HEK293T (cell line): ENCODE measurements around the gene RC3H1.

Experiments used
- BHLHE40 ChIP-seq: fragments of 450-650 bp; IDR thresholded peaks from 2 replicates; pipeline ENCODE4 v1.6.1; 2016; ENCODE audit warnings: mild to moderate bottlenecking, moderate library complexity, borderline replicate concordance
- ELF4 ChIP-seq: fragments of 450-650 bp; IDR thresholded peaks from 2 replicates; pipeline ENCODE4 v1.6.1; 2017; ENCODE audit warnings: antibody characterized with exemption
- FOXA1 ChIP-seq: fragments of 450-650 bp; IDR thresholded peaks from 2 replicates; pipeline ENCODE4 v1.6.1; 2016; ENCODE audit warnings: mild to moderate bottlenecking
- FOXK2 ChIP-seq: fragments of 450-650 bp; IDR thresholded peaks from 2 replicates; pipeline ENCODE4 v1.6.1; 2016; ENCODE audit warnings: mild to moderate bottlenecking
- SP1 ChIP-seq: fragments of 450-650 bp; IDR thresholded peaks from 2 replicates; pipeline ENCODE4 v1.6.1; 2017
- TARDBP ChIP-seq: fragments of 450-650 bp; IDR thresholded peaks from 2 replicates; pipeline ENCODE4 v1.6.1; 2016
- TF ChIP-seq, protein P1 (sequence below): fragments of 450-650 bp; IDR thresholded peaks from 2 replicates; pipeline ENCODE4 v1.6.1; 2016

- TF ChIP-seq BHLHE40: no peak
- TF ChIP-seq SP1: no peak
- no peak for TF ChIP-seq FOXA1
- TF ChIP-seq, protein P1, sequence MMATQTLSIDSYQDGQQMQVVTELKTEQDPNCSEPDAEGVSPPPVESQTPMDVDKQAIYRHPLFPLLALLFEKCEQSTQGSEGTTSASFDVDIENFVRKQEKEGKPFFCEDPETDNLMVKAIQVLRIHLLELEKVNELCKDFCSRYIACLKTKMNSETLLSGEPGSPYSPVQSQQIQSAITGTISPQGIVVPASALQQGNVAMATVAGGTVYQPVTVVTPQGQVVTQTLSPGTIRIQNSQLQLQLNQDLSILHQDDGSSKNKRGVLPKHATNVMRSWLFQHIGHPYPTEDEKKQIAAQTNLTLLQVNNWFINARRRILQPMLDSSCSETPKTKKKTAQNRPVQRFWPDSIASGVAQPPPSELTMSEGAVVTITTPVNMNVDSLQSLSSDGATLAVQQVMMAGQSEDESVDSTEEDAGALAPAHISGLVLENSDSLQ: no peak
- TF ChIP-seq TARDBP: no peak
- no peak for TF ChIP-seq ELF4
- no peak for TF ChIP-seq FOXK2
These were observed 21.8 kb downstream of the RC3H1 start for GRCh38 chr1:174000371-174000770.
